Neuronal stem cell (in vitro differentiated cells): ENCODE measurements around the gene MARK3. TPM values are rescaled to one million over a fixed set of nuclear protein-coding genes. Genes with fewer than 3 reads are reported as not detected.

Experiments used
- DNase-seq: peaks from one replicate; pipeline ENCODE4 v3.0.0-alpha.2; 2013; ENCODE audit warnings: low spot score
- H2AFZ ChIP-seq: one replicate; pipeline ENCODE4 v1.6.1; 2013; ENCODE audit warnings: mild to moderate bottlenecking, low read length, inconsistent platforms
- H2AK5ac ChIP-seq: 2 replicates; pipeline ENCODE4 v1.6.1; 2013; ENCODE audit warnings: low read depth, mild to moderate bottlenecking, inconsistent platforms, low read length, moderate library complexity, mixed read lengths
- H2BK120ac ChIP-seq: 2 replicates; pipeline ENCODE4 v1.6.1; 2013; ENCODE audit warnings: low read depth, mild to moderate bottlenecking, inconsistent platforms, low read length, moderate library complexity, mixed read lengths
- H2BK12ac ChIP-seq: one replicate; pipeline ENCODE4 v1.6.1; 2013; ENCODE audit warnings: low read length, inconsistent platforms
- H2BK15ac ChIP-seq: 2 replicates; pipeline ENCODE4 v1.6.1; 2013; ENCODE audit warnings: mild to moderate bottlenecking, low read length, inconsistent platforms, mixed read lengths
- H2BK5ac ChIP-seq: one replicate; pipeline ENCODE4 v1.6.1; 2013; ENCODE audit warnings: inconsistent platforms, mild to moderate bottlenecking, low read length, moderate library complexity
- H3K14ac ChIP-seq: one replicate; pipeline ENCODE4 v1.6.1; 2013; ENCODE audit warnings: low read length, inconsistent platforms
- H3K18ac ChIP-seq: 2 replicates; pipeline ENCODE4 v1.6.1; 2013; ENCODE audit warnings: low read length, inconsistent platforms
- H3K23ac ChIP-seq: 2 replicates; pipeline ENCODE4 v1.6.1; 2013; ENCODE audit warnings: low read depth, mild to moderate bottlenecking, mixed read lengths, low read length, inconsistent platforms; ENCODE audit not compliant: poor library complexity
- H3K27ac ChIP-seq: replicated peaks from 3 replicates; pipeline ENCODE4 v1.5.1; 2013; ENCODE audit warnings: low read length, inconsistent platforms
- H3K27me3 ChIP-seq, 3 experiments: 2 replicates each; pipeline ENCODE4 v1.6.1; 2013; ENCODE audit warnings: low read length in 3 of 3, mild to moderate bottlenecking in 2 of 3, inconsistent platforms in 1 of 3, low read depth in 1 of 3, mixed read lengths in 1 of 3, moderate library complexity in 1 of 3; ENCODE audit not compliant: control insufficient read depth in 3 of 3, insufficient read depth in 3 of 3
- H3K36me3 ChIP-seq, 2 donors: replicated peaks in 1 of 2; 2 replicates each; pipeline ENCODE4 v1.6.1; 2013; ENCODE audit warnings: low read length in 2 of 2; ENCODE audit not compliant: control insufficient read depth in 2 of 2, insufficient read depth in 2 of 2
- H3K4ac ChIP-seq: 2 replicates; pipeline ENCODE4 v1.6.1; 2013; ENCODE audit warnings: inconsistent platforms, mild to moderate bottlenecking, low read length, moderate library complexity
- H3K4me1 ChIP-seq, 2 donors: 1 replicate in 1 of 2; 2 replicates in 1 of 2; pipeline ENCODE4 v1.6.1; 2013; ENCODE audit warnings: low read length in 2 of 2, low read depth in 1 of 2; ENCODE audit not compliant: control insufficient read depth in 2 of 2, insufficient read depth in 1 of 2
- H3K4me2 ChIP-seq: one replicate; pipeline ENCODE4 v1.6.1; 2013; ENCODE audit warnings: mild to moderate bottlenecking, low read length, inconsistent platforms; ENCODE audit not compliant: insufficient read depth, poor library complexity, severe bottlenecking
- H3K4me3 ChIP-seq, 2 donors: 2 replicates each; pipeline ENCODE4 v1.5.1; 2013; ENCODE audit warnings: low read length in 2 of 2, mild to moderate bottlenecking in 2 of 2, inconsistent platforms in 1 of 2, moderate library complexity in 1 of 2
- H3K79me1 ChIP-seq: one replicate; pipeline ENCODE4 v1.6.1; 2013; ENCODE audit warnings: low read depth, mild to moderate bottlenecking, inconsistent platforms, low read length, moderate library complexity
- H3K9ac ChIP-seq: one replicate; pipeline ENCODE4 v1.6.1; 2013; ENCODE audit warnings: mild to moderate bottlenecking, low read depth, low read length, inconsistent platforms; ENCODE audit not compliant: poor library complexity
- H3K9me3 ChIP-seq, 2 donors: replicated peaks in 1 of 2; 2 replicates each; pipeline versions ENCODE3 to v1.6.1; 2013; ENCODE audit warnings: low read length in 2 of 2, mild to moderate bottlenecking in 2 of 2, inconsistent platforms in 1 of 2, low read depth in 1 of 2, mixed read lengths in 1 of 2, moderate library complexity in 1 of 2; ENCODE audit not compliant: control insufficient read depth in 2 of 2, insufficient read depth in 1 of 2
- H4K8ac ChIP-seq: one replicate; pipeline ENCODE4 v1.6.1; 2013; ENCODE audit warnings: low read depth, mild to moderate bottlenecking, inconsistent platforms, low read length, moderate library complexity
- H4K91ac ChIP-seq: one replicate; pipeline ENCODE4 v1.6.1; 2013; ENCODE audit warnings: low read length, low read depth, mild to moderate bottlenecking, inconsistent platforms; ENCODE audit not compliant: poor library complexity
- WGBS, 2 donors: extraction: QIAGEN DNeasy Blood & Tissue Kit; methylation state at CpG; one replicate each; pipeline ENCODE4 v1.1.7; 2013; ENCODE audit warnings: missing lambda C conversion rate in 2 of 2, mixed read lengths in 1 of 2; ENCODE audit not compliant: insufficient read length in 2 of 2, insufficient replicate concordance in 1 of 2; ENCODE audit errors: extremely low coverage in 2 of 2; 5-methylcytosine and 5-hydroxymethylcytosine counted together
- small RNA-seq: library from polyadenylated mRNA; stranded (forward); fragments of <200 nt; extraction: miRNeasy Mini kit (QIAGEN cat#:217004); gene quantifications from one replicate; pipeline ENCODE3, GENCODE V24; 2013; ENCODE audit not compliant: insufficient read depth

Gene MARK3

GRCh38 chr14:103551338-103551762, 166.1 kb downstream of the MARK3 start:
- Histone ChIP-seq H3K4me3 (no peak overlapping the region), H3K79me1 (peaks cover 7% of the 10 kb centered on the region), H3K4me2 (no peak overlapping the region), H3K9me3 (no peaks in the 10 kb centered on the region), H2BK12ac (peak overlapping the region; percentile 84), H2BK15ac (peak overlapping the region; percentile 43), H4K91ac (no peak overlapping the region), H2BK120ac (peak overlapping the region; percentile 61), H3K27me3 (no peaks in the 10 kb centered on the region), H3K18ac (peak overlapping the region; percentile 76), H3K36me3 (peaks cover 0 to 5% of the 10 kb centered on the region in 2 donors), H3K4me1 (peaks cover 6 to 10% of the 10 kb centered on the region in 2 donors), H4K8ac (peak overlapping the region; percentile 89), H3K23ac (peak overlapping the region; percentile 73), H2BK5ac (peak overlapping the region; percentile 94), H3K9ac (peak overlapping the region; percentile 32), H3K14ac (peak overlapping the region; percentile 14), H3K27ac (no peak overlapping the region), H3K4ac (peak overlapping the region; percentile 66), H2AFZ (no peak overlapping the region), H2AK5ac (peak overlapping the region; percentile 90)
- WGBS, 2 donors: no CpG with 5 or more reads among the region's 17 CpGs
- no peak for DNase-seq

DNA sequence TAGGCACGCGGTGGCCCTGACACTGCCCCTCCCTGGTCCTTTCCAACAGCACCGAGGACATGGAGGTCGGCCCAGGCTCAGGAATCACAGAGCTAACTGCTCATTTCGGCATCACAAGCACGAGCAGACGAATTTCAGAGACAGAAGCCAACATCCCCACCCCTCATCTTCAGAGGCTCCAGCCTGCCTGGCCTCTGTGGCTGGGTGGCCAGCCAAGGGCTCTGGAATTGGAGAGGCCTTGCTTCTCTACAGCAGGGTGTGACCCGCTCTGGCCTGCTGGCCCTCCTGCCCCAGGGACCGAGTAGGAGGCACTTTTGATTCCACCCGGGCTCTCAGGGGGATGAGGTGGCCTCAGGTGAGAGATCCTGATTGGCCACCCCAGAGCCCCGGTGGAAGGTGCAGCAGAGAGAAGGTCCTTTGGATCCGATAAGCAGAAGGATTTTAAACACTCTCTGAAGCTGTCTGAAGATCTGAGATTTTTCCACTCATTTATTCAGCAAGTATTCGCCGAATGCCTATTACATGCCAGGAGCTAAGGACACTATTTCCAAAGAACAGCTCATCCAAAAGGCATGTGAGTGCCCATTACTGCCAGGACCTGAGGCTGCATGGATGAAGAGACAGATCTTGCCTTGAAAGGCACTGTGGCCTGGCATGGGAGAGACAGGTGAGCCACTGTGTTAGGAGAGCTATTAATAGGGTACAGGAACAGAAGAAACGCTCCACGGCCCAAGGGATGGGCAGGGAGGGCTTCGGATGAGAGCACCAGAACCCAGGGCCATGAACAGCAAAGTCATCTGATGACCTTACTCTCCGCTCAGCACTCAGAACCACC, 167.0 kb downstream of the MARK3 start:
- H3K27ac ChIP-seq: no peak overlapping the region
- no peaks in the 10 kb centered on the region for H3K9me3 ChIP-seq
- H3K4me1 ChIP-seq: peaks cover 6 to 10% of the 10 kb centered on the region in 2 donors

GRCh38 chr14:103552846-103553210, 167.6 kb downstream of the MARK3 start:
- Histone ChIP-seq H2BK12ac (no peak overlapping the region), H3K4ac (no peak overlapping the region), H3K23ac (no peak overlapping the region), H3K4me3 (no peak overlapping the region), H2BK120ac (no peak overlapping the region), H3K18ac (no peak overlapping the region), H4K91ac (no peak overlapping the region), H3K79me1 (peaks cover 4% of the 10 kb centered on the region), H3K9me3 (no peaks in the 10 kb centered on the region), H3K9ac (no peak overlapping the region), H3K4me2 (no peak overlapping the region), H2AK5ac (no peak overlapping the region), H2AFZ (no peak overlapping the region), H3K27ac (no peak overlapping the region), H2BK5ac (peak overlapping the region; percentile 6), H3K27me3 (no peaks in the 10 kb centered on the region), H4K8ac (no peak overlapping the region), H2BK15ac (no peak overlapping the region), H3K36me3 (peaks cover 0 to 19% of the 10 kb centered on the region in 2 donors), H3K4me1 (peaks cover 6 to 10% of the 10 kb centered on the region in 2 donors), H3K14ac (no peak overlapping the region)
- no peak for DNase-seq
- no CpG with 5 or more reads among the region's 11 CpGs for whole genome bisulfite sequencing, 2 donors

More for the DNA sequence above, 167.0 kb downstream of the MARK3 start:
- Histone ChIP-seq H4K8ac (no peak overlapping the region), H3K4me3 (no peak overlapping the region), H3K14ac (no peak overlapping the region), H2BK120ac (no peak overlapping the region), H3K36me3 (peaks cover 0 to 14% of the 10 kb centered on the region in 2 donors), H4K91ac (no peak overlapping the region), H3K23ac (no peak overlapping the region), H3K27me3 (no peaks in the 10 kb centered on the region), H3K79me1 (peaks cover 6% of the 10 kb centered on the region), H2BK15ac (no peak overlapping the region), H3K4ac (no peak overlapping the region), H2BK12ac (peak overlapping the region; percentile 58), H3K9ac (peak overlapping the region; percentile 32), H3K18ac (no peak overlapping the region), H3K4me2 (no peak overlapping the region), H2AFZ (no peak overlapping the region), H2BK5ac (peak overlapping the region; percentile 48), H2AK5ac (no peak overlapping the region)
- no CpG with 5 or more reads among the region's 18 CpGs for WGBS, 2 donors
- DNase-seq: no peak

Small RNAs within 50 kb of the gene (small RNA-seq; reads per million reads assigned to genes)
- not detected for gene RNU7-160P
- gene SNORA28: 89.1 reads per million, percentile 96 among the genes with 10 or more reads in this experiment
